ENCODE measurements around the gene MTNR1A. TPM values are rescaled to one million over a fixed set of nuclear protein-coding genes. Genes with fewer than 3 reads are reported as not detected.

MTNR1A gene
- total and polyA plus RNA-seq, 7 donors: 1.6 to 3.1 TPM; not detected in 5

- Histone ChIP-seq H3K27ac (no peak overlapping the region), H3K27me3 (peaks cover 0 to 17% (median 0%) of the 10 kb centered on the region in 3 donors), H3K4me1 (peaks cover 0 to 14% (median 9%) of the 10 kb centered on the region in 4 donors), H3K4me3 (no peak overlapping the region), H3K36me3 (no peaks in the 10 kb centered on the region), H3K9me3 (no peaks in the 10 kb centered on the region)
- TF ChIP-seq EP300 (IDR thresholded peaks at IDR 0.05): no peak
- no peak for TF ChIP-seq POLR2AphosphoS5 (IDR thresholded peaks at IDR 0.05)
- no peak for TF ChIP-seq CTCF (IDR thresholded peaks at IDR 0.05)
- TF ChIP-seq POLR2A (IDR thresholded peaks at IDR 0.05): no peak
- WGBS, 2 donors: 96 to 97% methylated on average over 16 of the region's 16 CpGs
- intact Hi-C loops (cut with DNase I): no loop called here
- no peak for DNase-seq
Measured at GRCh38 chr4:186483656-186484055, 71.7 kb downstream of the MTNR1A start.

Small RNA genes lying within 50 kb of the gene (small RNA-seq; reads per million reads assigned to genes)
- gene RNU6-1055P: 0 reads per million in 3 donors

Other genes with a start within 250 kb of the MTNR1A start
- gene FAT1, start 168.3 kb upstream of the MTNR1A start, total RNA-seq: 100 to 1,000 TPM in 3 of 4 donors, 10 to 100 TPM in 1; 93.1 to 146 (median 125) TPM
- 10 to 100 TPM; 12.6 to 72.3 (median 15.0) TPM for gene FAT1, start 168.3 kb upstream of the MTNR1A start, polyA plus RNA-seq

Measured in sigmoid colon (tissue), 7 donors.